Panc1 (cell line): ENCODE results near the gene FAM83F.

Experiments
- CTCF ChIP-seq: fragments of 450-650 bp; IDR thresholded peaks from 2 replicates; pipeline ENCODE4 v1.5.1; 2017; ENCODE audit warnings: mild to moderate bottlenecking
- POLR2AphosphoS5 ChIP-seq: IDR thresholded peaks from 2 replicates; pipeline ENCODE4 v1.6.1; 2012; ENCODE audit warnings: mild to moderate bottlenecking, low read depth, low read length, moderate library complexity
- REST ChIP-seq, 2 experiments: IDR thresholded peaks; 2 replicates each; pipeline ENCODE4 v1.6.1; 2011 to 2012; ENCODE audit warnings: low read depth in 2 of 2, control low read depth in 1 of 2, low read length in 1 of 2, mild to moderate bottlenecking in 1 of 2, moderate library complexity in 1 of 2; ENCODE audit not compliant: insufficient read depth in 1 of 2

DNA sequence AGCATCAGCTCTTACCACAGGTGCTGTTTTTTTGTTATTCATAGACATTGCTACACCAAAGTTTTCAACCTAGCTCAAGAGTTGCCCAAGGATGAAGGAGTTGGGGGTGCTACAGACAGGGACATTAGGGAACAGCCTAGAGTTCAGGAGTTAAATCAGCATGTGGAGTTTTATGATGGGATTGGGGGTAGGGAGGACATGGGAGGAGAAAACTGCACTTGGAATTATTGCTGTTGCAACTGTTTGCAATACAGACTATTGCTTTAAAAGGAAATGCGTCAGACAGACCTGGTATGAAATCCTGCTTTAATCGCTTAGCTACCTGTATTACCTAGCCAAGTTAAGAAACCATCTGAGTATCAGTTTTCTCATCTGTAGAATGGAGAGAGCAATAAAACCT is 28.3 kb upstream of the FAM83F start:
- no peak for TF ChIP-seq CTCF
- TF ChIP-seq POLR2AphosphoS5: no peak
- TF ChIP-seq REST (IDR thresholded peaks at IDR 0.05; ENCODE audit: insufficient read depth in 1 of 2, low read depth in 2 of 2, low read length in 1 of 2): no peak
